HG02763 (cell line): ENCODE results near the gene OR6T1.

Experiments
- ATAC-seq: cut with Tn5 transposase; IDR thresholded peaks from one replicate; pipeline ENCODE4 v1.9.1; 2021; ENCODE audit warnings: mild to moderate bottlenecking, moderate library complexity; ENCODE audit not compliant: unreplicated experiment

OR6T1 gene

GRCh38 chr11:123943738-123944137 lies at the start of gene OR6T1:
TSS of gene OR6T1 (minus strand) at chr11:123943838. CDS start at chr11:123943838, 0 bp downstream.
- ATAC-seq: no peak

- no peak for ATAC-seq
Measured at GRCh38 chr11:123979311-123979710, 35.7 kb upstream of the OR6T1 start.

GRCh38 chr11:123977731-123978347 lies 34.2 kb upstream of the OR6T1 start, which contains the start of gene OR10S1:
TSS of gene OR10S1 (minus strand) at chr11:123977781. CDS start at chr11:123977664, 117 bp downstream.
- no peak for ATAC-seq

GRCh38 chr11:123976770-123977560 lies 33.3 kb upstream of the OR6T1 start:
- no peak for ATAC-seq

- no peak for ATAC-seq
Measured at GRCh38 chr11:123973816-123974215, 30.2 kb upstream of the OR6T1 start.

- ATAC-seq: no peak
Measured at GRCh38 chr11:123956752-123957151, 13.1 kb upstream of the OR6T1 start.

- no peak for ATAC-seq
Measured at GRCh38 chr11:123945132-123945531, 1.5 kb upstream of the OR6T1 start.

- ATAC-seq: no peak
Measured at GRCh38 chr11:123942413-123942812, 1.2 kb downstream of the OR6T1 start.

- ATAC-seq: no peak
Measured at GRCh38 chr11:123939317-123939716, 4.3 kb downstream of the OR6T1 start, which contains the start of gene OR4D5. TSS of gene OR4D5 (plus strand) at chr11:123939617. CDS start at chr11:123939617, 0 bp downstream.

GRCh38 chr11:123924027-123924426 lies 19.6 kb downstream of the OR6T1 start:
- no peak for ATAC-seq

- ATAC-seq: no peak
Measured at GRCh38 chr11:123920943-123921342, 22.7 kb downstream of the OR6T1 start.

GRCh38 chr11:123905826-123906225 lies 37.8 kb downstream of the OR6T1 start:
- ATAC-seq: no peak

- ATAC-seq: no peak
Measured at GRCh38 chr11:123904932-123905331, 38.7 kb downstream of the OR6T1 start.

GRCh38 chr11:123903932-123904331 lies 39.7 kb downstream of the OR6T1 start:
- no peak for ATAC-seq

GRCh38 chr11:123901867-123902266 lies 41.8 kb downstream of the OR6T1 start, which contains the start of gene OR8D4:
TSS of gene OR8D4 (plus strand) at chr11:123902167. CDS start at chr11:123906432, 4,265 bp downstream.
- ATAC-seq: no peak

GRCh38 chr11:123899792-123900191 lies 43.8 kb downstream of the OR6T1 start:
- ATAC-seq: no peak
